G401 (cell line): ENCODE data around the gene ZDHHC24. TPM values are rescaled to one million over a fixed set of nuclear protein-coding genes. Genes with fewer than 3 reads are reported as not detected.

Source experiments
- DNase-seq: peaks from one replicate; pipeline ENCODE4 v3.0.0-alpha.2; 2015; ENCODE audit warnings: low spot score
- in situ Hi-C: cut with HindIII; loops from 2 replicates; pipeline ENCODE4 v1.10.0; 2016; ENCODE audit warnings: low sequenced_read_pairs, mixed read lengths
- total RNA-seq: library from RNA; depleted of rRNA; stranded (reverse); fragments of >200 nt; shearing (Covaris generic); gene quantifications from 2 replicates; pipeline ENCODE4 v1.2.3, GENCODE V29; 2014

The ZDHHC24 gene
- total RNA-seq, 1 experiment from 2014 or later, result 35.3 TPM

DNA sequence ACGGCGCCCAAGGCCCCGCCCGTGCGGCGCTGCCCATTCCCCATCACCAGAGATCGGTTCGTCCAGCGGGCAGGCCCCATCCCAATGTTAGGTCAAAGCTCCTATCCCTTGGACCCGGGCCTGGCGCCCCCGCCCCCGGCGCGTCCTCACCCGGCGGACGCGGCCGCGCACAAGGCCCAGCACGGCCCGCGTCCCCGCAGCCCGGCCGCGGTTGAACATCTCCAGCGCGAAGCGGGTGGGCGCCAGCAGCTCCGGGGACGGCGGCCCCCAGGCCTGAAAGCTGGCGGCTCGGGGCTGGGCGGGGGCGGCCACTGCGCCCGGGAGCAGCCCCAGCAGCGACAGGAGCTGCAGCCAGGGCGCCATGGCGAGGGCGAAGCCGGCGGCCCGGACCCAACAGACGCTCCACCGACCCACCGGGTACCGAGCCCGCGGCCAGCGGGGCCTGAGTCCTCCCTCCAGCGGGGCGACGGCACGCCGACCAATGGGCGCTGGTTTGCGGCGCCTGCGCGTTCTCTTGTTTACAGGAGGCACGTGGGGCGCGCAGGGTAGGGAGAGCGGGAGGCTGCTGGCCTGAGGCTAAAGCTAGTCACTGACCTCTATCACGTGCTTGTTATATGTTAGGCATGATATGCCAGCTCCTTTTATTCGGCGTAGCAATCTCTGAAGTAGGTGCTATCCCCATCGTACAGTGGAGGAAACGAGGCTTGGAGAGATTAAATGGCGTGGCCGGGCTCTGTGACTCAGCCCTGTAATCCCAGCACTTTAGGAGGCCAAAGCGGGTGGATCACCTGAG lies 22.5 kb upstream of the ZDHHC24 start, which contains the start of gene CTSF:
TSS of gene CTSF (minus strand) at position 483 of the 793 bp plus-strand sequence. CDS start at position 363, 120 bp downstream.
- peak; percentile 93 for DNase-seq
- in situ Hi-C loops, result no loop called here

DNA sequence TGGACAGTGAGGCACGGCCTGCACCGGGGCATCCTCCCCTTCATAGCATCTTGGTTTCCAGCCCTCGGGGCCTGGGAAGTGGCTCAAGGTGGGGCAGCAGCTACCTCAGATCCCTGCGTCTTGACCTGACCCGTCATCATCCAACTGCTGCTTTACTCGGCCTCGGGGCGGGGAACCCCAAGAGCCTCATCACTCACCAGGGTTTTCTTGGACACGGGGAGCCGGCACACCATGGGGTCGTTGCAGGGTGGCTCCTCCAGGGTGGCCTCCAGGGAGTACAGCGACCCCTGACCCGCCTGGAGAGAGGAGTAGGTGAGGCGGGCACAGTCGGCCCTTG lies 21.9 kb upstream of the ZDHHC24 start:
- DNase-seq, result no peak
- in situ Hi-C loops, result no loop called here

DNA sequence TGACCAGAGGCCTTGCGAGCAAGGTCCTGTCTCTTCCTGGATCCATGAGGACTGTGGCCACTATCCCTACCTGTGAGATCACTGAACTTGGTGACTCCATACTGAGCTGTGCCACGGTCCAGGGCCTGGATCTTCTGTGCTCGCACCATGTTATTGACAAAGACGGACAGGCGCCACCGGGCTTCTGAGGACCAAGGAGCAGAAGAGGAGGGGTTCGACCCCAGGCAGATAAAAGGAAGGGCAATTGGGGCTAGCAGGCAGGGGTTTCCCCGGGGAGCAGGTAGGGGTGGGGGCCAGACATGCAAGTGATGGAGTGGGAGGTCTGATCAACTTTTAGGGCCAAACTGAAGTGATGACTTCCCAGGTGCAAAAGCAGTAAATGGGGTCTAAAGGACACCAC lies 20.4 kb upstream of the ZDHHC24 start:
- in situ Hi-C loops, result no loop called here

DNA sequence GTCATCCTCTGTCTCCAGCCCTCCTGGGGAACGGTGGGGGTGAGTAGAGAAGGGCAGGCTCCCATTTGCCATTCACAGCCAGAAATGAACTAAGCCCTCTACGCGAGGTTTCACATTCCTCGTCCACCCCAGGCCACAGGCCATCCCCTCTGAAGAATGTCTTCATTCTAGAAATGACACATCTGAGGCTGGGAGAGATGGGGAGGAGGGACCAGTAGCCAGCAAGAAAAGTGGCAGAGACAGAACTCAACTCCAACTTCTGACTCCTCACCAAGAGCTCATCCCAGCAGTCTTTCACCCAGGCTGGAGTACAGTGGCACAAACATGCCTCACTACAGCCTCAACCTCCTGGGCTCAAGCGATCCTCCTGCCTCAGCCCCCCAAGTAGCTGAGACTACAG lies 19.1 kb upstream of the ZDHHC24 start:
- DNase-seq, result no peak
- in situ Hi-C loops, result no loop called here

More for the DNA sequence above, 20.4 kb upstream of the ZDHHC24 start:
- DNase-seq, result no peak

DNA sequence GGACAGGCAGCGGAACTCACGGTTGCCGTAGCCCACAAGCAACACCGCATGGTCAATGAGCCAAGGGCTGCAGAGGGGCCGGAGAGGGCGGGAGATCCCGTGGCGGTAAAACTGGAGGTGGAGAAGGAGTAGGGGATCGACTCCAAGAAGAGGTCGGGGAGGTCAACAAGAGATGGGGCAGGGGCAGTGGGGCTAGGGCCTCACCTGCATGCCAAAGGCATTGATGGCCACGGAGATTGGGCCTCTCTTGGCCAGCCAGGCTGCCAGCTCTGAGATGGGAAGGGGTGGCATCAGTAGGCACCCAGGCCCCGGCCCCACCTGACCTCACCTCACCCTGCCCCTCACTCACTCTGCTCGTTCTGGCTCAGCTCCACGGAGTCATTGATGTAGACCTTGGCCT lies 18.7 kb upstream of the ZDHHC24 start:
- DNase-seq, result no peak
- in situ Hi-C loops, result no loop called here

DNA sequence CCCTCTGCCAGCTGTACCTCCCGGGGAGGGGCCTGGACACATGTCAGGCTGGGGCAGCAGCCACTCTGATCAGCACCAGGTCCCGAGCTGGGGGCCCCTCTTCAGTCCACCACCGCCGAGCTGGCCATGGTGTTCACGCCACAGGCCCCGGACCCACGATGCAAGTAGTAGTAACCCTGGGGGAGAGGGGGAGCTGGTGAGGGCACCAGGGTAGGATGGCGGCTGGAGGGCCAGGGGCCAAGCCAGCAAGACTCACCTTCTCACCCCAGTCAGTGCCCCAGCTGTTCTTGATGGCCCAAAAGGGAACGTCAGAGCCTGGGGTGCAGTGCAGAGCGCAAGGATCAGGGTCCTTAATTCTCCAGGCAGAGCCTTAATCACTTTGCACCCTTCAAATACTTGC lies 18.0 kb upstream of the ZDHHC24 start:
- no peak for DNase-seq
- in situ Hi-C loops, result no loop called here

DNA sequence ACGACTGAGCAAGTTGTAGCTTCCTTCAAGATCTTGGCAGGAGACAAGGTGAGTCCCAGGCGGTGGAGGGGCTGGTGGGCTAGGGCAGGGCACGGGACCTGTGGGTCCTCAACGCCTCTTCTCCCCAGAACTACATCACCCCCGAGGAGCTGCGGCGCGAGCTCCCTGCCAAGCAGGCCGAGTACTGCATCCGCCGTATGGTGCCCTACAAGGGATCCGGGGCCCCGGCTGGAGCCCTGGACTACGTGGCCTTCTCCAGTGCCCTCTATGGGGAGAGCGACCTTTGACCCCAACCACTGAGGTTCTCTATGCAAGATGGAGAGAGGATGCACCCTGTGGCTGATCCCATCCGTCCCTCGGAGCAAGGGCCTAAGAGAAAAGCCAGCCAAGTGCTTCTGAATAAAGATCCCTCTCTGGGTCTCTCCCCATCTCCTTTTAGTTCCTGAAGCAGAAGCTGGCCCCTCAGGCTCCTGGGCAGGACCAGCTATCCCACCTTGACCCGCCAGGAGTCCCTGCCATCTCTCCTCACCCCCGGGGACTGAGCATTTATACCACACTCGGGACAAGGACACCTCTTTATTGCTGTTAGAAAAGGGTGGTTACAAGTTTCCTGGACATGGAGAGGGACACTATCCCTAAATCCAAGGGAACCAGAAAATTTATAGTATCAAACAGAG lies 17.2 kb upstream of the ZDHHC24 start:
- no peak for DNase-seq
- in situ Hi-C loops, result no loop called here

DNA sequence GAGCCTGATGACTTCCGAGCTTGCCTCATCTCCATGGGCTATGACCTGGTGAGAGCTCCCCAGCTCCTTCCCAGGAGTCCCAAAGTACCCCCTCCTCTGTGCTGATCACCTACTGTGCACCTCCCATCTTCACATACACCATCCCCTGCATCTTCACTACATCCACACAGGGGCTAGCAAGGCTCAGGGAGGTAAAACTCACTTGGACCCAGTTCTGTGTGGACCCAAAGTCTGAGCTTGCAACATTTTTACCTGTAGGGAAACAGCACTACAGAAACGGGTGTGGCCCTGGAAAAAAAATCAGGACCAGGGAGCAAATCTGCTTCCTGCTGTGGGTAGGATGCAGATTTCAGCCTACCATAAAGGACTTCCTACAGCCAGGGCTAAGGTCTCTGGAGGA lies 16.4 kb upstream of the ZDHHC24 start:
- in situ Hi-C loops, result no loop called here
- DNase-seq, result no peak

DNA sequence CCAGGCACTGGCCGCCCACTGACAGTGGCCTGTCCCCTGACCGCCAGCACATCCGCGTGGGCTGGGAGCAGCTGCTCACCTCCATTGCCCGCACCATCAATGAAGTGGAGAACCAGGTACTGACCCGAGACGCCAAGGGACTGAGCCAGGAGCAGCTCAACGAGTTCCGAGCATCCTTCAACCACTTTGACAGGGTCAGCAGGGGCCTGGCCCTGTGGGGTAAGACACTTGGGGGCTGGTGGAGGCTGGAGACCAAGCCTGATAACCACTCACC lies 16.1 kb upstream of the ZDHHC24 start:
- in situ Hi-C loops, result no loop called here
- no peak for DNase-seq

DNA sequence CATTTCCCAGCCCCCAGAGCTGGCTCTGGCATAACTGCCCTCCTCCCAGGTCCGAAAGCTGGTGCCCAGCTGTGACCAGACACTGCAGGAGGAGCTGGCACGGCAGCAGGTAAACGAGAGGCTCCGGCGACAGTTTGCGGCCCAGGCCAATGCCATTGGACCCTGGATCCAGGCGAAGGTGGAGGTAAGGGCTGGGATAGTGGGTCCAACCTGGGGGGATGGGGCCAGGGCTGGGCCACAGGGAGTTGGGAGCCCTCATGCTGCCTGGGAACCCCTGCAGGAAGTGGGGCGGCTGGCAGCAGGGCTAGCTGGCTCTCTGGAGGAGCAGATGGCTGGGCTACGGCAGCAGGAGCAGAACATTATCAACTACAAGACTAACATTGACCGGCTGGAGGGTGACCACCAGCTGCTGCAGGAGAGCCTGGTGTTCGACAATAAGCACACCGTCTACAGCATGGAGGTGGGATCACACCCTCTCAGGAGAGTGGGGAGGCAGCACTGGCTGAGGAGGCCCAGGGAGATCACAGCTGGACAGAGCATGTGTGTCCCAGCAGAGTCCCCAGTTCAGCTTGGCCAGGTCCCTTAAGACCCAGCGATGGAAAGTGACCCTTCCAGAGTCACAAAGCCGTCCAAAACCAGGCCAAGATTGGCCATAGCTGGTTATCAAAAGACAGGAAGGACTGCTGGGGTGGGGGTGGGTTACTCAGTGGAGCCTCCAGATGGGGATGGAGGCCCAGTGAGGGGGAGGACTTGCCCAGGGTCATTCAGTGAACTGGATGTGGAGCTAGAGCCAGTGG lies 15.5 kb upstream of the ZDHHC24 start:
- in situ Hi-C loops, result no loop called here
- peak; percentile 55 for DNase-seq

DNA sequence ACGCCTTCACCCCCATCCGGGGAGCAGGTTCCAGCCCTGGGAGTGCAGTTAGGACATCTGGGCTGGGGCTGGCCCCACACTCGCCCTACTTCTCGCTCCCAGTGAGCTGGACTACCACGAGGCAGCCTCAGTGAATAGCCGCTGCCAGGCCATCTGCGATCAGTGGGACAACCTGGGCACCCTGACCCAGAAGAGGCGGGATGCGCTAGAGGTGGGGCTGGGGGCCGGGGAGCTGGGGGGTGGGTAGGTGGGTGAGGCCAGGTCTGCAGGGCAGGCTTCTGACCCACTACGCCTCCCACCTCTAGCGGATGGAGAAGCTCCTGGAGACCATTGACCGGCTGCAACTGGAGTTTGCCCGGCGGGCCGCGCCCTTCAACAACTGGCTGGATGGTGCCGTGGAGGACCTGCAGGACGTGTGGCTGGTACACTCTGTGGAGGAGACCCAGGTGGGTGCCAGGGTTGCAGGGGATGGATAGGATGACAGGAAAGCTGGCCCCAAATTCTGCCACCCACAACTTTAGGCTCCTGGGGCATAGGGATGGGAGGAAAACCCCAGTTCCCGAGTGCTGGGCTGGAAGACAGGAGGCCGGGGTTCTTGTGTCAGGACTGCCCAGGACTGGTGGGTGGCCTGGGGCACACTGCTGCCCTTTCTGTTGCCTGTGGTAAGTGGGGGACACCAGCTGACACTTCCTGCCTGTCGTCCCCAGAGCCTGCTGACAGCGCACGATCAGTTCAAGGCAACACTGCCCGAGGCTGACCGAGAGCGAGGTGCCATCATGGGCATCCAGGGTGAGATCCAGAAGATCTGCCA lies 14.2 kb upstream of the ZDHHC24 start:
- in situ Hi-C loops, result no loop called here

DNA sequence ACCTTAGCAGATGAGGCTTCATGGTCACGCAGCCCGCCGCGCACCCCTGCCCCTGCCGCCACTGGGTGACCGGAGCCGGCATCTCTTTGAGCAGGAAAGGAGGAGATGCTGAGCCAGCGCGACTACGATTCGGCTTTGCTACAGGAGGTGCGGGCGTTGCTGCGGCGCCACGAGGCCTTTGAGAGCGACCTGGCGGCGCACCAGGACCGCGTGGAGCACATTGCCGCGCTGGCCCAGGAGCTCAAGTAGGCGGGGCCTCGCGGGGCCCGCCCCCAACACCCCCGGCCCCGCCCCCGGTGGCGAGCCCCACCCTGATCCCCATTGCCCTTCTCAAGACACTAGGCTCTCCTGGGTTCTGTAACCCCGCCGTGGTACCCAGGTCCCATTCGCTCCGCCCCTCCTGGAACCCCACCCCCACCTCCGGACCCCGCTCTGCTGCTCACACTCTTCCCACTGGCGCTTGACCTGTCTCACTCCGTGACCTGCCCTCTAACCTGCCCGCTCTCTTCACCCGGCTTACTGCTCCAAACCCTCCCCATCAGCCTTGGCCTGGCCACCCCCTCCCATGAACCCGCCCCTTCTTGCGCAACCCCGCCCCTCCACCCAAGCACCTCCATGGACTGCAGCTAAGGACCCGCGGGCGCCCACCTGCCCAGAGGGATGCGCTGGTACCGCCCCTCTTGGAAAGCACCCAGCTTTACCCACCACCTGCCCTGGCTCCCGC lies 13.5 kb upstream of the ZDHHC24 start:
- in situ Hi-C loops, result no loop called here
- DNase-seq, result peak; percentile 52

More for the DNA sequence above, 14.2 kb upstream of the ZDHHC24 start:
- DNase-seq, result no peak

DNA sequence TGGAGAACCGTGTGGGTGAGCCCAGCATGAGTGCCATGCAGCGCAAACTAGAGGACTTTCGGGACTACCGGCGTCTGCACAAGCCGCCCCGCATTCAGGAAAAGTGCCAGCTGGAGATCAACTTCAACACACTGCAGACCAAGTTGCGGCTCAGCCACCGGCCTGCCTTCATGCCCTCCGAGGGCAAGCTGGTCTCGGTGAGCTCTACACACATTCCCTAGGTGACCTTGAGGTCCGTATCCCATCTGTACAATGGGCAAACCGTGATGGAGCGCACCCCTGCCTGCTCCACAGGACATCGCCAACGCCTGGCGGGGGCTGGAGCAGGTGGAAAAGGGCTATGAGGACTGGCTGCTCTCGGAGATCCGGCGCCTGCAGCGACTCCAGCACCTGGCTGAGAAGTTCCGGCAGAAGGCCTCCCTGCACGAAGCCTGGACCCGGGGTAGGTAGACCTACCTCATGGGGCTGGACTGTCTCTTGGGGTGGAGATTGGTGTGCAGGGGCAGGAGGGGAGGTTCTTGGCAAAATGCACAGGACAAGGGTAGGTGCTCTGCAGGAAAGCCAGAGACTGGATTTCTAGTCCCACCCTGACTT lies 12.0 kb upstream of the ZDHHC24 start:
- in situ Hi-C loops, result no loop called here
- no peak for DNase-seq

DNA sequence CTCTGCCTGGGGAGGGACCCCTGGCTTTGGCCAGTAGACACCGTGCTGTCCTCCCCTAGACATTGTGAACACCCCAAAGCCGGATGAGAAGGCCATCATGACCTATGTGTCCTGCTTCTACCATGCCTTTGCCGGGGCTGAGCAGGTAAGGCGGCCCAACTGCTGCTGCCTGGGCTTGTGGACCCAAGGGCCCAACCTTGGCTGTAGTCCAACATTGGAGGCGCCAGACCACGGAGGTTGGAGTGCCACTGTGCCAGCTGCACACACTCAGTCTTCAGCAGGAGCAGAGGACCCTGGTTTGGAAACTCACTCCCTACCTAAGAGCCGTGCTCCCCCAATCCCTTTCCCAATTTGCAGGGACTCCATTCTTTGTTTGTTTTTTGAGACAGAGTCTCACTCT lies 10.2 kb upstream of the ZDHHC24 start:
- no peak for DNase-seq
- in situ Hi-C loops, result no loop called here

DNA sequence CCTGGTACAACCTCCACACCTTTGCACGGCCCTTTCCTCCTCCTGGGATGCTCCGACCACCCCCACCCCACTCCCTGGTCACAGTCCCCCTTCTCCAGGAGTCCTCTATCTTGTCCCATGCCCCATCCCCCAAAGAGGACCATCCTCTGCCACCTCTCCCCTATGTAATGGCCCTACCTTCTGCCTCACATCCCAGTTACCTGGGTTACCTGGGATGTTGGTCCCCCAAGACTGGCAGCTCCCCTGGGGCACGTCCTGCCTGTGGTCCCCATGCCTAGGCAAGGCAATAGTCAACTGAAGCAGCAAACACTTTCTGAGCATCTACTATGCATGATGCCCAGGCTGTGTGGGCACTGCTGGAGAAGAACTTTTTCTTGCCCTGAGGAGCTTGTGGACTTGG lies 9.6 kb upstream of the ZDHHC24 start:
- DNase-seq, result no peak
- in situ Hi-C loops, result no loop called here

DNA sequence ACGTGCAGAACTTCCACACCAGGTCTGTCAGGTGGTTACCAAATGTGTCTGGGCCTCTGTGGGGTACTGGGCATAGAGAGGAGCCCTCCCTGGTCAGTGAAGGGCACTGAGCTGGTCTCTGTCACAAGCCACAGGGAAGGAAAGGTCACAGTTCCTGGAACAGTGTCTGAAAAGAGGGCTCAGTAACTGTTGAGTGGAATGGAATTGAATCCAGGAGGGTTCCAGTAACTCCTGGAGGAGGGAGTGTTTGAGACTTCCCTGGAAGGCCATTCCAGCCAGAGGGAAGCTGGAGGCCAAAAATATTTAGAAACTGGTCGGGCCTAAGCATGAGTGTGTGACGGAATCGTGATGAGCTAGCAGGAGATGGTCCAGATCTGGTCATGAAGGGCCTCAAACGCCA lies 8.8 kb upstream of the ZDHHC24 start:
- no peak for DNase-seq
- in situ Hi-C loops, result no loop called here

DNA sequence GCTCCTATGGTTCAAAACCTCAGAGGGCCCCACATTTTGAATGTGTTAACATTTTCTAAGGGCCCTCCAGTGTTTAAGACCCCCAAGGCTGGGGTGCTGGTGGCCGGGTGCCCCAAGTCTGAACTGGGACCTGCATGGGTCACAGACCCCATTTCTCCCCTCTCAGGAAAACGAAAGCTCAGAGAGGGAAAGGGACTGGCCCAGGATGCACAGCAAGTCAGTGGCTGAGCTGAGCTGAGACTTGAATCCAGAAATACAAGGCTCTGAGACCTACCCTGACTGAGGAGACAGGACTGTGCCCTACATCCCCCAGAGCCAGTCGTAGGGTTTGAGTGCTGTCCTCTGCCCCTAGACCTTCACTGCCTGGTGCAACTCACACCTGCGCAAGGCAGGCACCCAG lies 5.0 kb upstream of the ZDHHC24 start:
- no peak for DNase-seq
- in situ Hi-C loops, result no loop called here

DNA sequence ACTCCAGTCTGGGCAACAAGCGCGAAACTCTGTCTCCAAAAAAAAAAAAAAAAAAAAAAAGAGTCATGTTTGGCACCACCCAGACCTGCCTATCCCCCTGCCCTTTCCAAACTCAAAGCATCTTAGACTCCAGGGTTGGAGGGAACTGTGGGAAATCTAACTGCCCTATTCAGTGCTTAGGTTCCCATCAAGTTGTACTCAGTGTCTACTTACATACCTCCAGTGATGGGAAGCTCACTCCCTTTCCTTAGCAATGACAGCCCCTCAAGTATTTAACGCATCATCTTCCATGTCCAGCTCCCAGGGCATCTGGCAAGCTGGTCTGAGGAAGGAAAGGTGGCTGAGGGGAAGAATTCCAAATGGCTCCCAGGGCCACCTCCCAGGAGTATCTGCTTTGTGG lies 3.8 kb upstream of the ZDHHC24 start:
- in situ Hi-C loops, result no loop called here
- no peak for DNase-seq
